WTC11 (cell line): ENCODE data around the gene SCUBE1.

ENCODE experiments used
- FOXK1 ChIP-seq: sonication (generic); formaldehyde crosslinking; IDR thresholded peaks from 2 replicates; pipeline ENCODE4 v1.8.0; 2022; ENCODE audit warnings: mild to moderate bottlenecking, moderate library complexity, missing genetic modification reagents
- NFYB ChIP-seq: sonication (generic); formaldehyde crosslinking; conservative IDR thresholded peaks from 2 replicates; pipeline ENCODE4 v1.8.0; 2022; ENCODE audit warnings: low read depth, missing genetic modification reagents
- NR1H2 ChIP-seq: sonication (generic); formaldehyde crosslinking; IDR thresholded peaks from 2 replicates; pipeline ENCODE4 v1.9.0; 2021; ENCODE audit warnings: mild to moderate bottlenecking, moderate library complexity, missing genetic modification reagents
- TEAD1 ChIP-seq: sonication (generic); formaldehyde crosslinking; IDR thresholded peaks from 2 replicates; pipeline ENCODE4 v1.8.0; 2022; ENCODE audit warnings: mild to moderate bottlenecking, missing genetic modification reagents
- TF ChIP-seq, protein P1 (sequence below): fragments of 250-450 bp; sonication (Bioruptor Pico); IDR thresholded peaks from 2 replicates; pipeline ENCODE4 v1.8.0; 2021; ENCODE audit warnings: mild to moderate bottlenecking
- TF ChIP-seq, protein P2 (sequence below): sonication (generic); formaldehyde crosslinking; IDR thresholded peaks from 2 replicates; pipeline ENCODE4 v1.8.1; 2022; ENCODE audit warnings: low read depth, mild to moderate bottlenecking, moderate library complexity, missing genetic modification reagents, borderline replicate concordance
- TF ChIP-seq, protein P3 (sequence below): fragments of 200-600 bp; IDR thresholded peaks from 2 replicates; pipeline ENCODE4 v1.8.0; 2022; ENCODE audit warnings: antibody characterized with exemption
- TF ChIP-seq, protein P4 (sequence below): sonication (generic); formaldehyde crosslinking; IDR thresholded peaks from 2 replicates; pipeline ENCODE4 v1.8.1; 2022; ENCODE audit warnings: low read depth, missing genetic modification reagents, borderline replicate concordance
- TF ChIP-seq, protein P5 (sequence below): fragments of 250-450 bp; sonication (Bioruptor Pico); IDR thresholded peaks from 2 replicates; pipeline ENCODE4 v1.9.0; 2021; ENCODE audit warnings: mild to moderate bottlenecking, borderline replicate concordance

DNA sequence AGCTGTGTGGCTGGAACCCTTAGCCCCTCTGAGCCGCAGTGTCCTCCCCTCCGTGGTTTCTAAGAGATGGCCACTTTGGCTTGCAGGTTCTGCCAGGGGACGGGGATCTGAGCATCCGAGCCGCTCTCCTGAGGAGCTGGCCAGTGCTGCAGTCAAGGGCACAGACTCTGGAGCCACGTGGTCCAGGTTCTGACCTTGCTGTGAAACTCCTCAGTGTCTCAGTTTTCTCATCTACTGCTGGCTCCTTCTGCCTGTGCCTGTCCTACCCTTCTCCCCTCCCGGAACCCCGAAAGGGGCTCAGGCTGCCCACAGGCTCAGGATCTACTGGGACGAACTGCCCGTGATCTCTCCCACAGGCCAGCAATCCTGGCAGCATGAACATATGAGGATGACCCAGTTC is 90.9 kb downstream of the SCUBE1 start:
- TF ChIP-seq, protein P1, sequence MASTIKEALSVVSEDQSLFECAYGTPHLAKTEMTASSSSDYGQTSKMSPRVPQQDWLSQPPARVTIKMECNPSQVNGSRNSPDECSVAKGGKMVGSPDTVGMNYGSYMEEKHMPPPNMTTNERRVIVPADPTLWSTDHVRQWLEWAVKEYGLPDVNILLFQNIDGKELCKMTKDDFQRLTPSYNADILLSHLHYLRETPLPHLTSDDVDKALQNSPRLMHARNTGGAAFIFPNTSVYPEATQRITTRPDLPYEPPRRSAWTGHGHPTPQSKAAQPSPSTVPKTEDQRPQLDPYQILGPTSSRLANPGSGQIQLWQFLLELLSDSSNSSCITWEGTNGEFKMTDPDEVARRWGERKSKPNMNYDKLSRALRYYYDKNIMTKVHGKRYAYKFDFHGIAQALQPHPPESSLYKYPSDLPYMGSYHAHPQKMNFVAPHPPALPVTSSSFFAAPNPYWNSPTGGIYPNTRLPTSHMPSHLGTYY (CRISPR knock-in tag) = no peak
- TF ChIP-seq, protein P2, sequence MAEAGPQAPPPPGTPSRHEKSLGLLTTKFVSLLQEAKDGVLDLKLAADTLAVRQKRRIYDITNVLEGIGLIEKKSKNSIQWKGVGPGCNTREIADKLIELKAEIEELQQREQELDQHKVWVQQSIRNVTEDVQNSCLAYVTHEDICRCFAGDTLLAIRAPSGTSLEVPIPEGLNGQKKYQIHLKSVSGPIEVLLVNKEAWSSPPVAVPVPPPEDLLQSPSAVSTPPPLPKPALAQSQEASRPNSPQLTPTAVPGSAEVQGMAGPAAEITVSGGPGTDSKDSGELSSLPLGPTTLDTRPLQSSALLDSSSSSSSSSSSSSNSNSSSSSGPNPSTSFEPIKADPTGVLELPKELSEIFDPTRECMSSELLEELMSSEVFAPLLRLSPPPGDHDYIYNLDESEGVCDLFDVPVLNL (CRISPR knock-in tag) = no peak
- TF ChIP-seq, protein P3, sequence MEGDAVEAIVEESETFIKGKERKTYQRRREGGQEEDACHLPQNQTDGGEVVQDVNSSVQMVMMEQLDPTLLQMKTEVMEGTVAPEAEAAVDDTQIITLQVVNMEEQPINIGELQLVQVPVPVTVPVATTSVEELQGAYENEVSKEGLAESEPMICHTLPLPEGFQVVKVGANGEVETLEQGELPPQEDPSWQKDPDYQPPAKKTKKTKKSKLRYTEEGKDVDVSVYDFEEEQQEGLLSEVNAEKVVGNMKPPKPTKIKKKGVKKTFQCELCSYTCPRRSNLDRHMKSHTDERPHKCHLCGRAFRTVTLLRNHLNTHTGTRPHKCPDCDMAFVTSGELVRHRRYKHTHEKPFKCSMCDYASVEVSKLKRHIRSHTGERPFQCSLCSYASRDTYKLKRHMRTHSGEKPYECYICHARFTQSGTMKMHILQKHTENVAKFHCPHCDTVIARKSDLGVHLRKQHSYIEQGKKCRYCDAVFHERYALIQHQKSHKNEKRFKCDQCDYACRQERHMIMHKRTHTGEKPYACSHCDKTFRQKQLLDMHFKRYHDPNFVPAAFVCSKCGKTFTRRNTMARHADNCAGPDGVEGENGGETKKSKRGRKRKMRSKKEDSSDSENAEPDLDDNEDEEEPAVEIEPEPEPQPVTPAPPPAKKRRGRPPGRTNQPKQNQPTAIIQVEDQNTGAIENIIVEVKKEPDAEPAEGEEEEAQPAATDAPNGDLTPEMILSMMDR = no peak
- TF ChIP-seq FOXK1 (CRISPR knock-in tag) = no peak
- TF ChIP-seq NFYB (CRISPR knock-in tag) = no peak
- TF ChIP-seq, protein P4, sequence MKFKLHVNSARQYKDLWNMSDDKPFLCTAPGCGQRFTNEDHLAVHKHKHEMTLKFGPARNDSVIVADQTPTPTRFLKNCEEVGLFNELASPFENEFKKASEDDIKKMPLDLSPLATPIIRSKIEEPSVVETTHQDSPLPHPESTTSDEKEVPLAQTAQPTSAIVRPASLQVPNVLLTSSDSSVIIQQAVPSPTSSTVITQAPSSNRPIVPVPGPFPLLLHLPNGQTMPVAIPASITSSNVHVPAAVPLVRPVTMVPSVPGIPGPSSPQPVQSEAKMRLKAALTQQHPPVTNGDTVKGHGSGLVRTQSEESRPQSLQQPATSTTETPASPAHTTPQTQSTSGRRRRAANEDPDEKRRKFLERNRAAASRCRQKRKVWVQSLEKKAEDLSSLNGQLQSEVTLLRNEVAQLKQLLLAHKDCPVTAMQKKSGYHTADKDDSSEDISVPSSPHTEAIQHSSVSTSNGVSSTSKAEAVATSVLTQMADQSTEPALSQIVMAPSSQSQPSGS = no peak
- TF ChIP-seq, protein P5, sequence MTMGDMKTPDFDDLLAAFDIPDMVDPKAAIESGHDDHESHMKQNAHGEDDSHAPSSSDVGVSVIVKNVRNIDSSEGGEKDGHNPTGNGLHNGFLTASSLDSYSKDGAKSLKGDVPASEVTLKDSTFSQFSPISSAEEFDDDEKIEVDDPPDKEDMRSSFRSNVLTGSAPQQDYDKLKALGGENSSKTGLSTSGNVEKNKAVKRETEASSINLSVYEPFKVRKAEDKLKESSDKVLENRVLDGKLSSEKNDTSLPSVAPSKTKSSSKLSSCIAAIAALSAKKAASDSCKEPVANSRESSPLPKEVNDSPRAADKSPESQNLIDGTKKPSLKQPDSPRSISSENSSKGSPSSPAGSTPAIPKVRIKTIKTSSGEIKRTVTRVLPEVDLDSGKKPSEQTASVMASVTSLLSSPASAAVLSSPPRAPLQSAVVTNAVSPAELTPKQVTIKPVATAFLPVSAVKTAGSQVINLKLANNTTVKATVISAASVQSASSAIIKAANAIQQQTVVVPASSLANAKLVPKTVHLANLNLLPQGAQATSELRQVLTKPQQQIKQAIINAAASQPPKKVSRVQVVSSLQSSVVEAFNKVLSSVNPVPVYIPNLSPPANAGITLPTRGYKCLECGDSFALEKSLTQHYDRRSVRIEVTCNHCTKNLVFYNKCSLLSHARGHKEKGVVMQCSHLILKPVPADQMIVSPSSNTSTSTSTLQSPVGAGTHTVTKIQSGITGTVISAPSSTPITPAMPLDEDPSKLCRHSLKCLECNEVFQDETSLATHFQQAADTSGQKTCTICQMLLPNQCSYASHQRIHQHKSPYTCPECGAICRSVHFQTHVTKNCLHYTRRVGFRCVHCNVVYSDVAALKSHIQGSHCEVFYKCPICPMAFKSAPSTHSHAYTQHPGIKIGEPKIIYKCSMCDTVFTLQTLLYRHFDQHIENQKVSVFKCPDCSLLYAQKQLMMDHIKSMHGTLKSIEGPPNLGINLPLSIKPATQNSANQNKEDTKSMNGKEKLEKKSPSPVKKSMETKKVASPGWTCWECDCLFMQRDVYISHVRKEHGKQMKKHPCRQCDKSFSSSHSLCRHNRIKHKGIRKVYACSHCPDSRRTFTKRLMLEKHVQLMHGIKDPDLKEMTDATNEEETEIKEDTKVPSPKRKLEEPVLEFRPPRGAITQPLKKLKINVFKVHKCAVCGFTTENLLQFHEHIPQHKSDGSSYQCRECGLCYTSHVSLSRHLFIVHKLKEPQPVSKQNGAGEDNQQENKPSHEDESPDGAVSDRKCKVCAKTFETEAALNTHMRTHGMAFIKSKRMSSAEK (CRISPR knock-in tag) = no peak
- TF ChIP-seq NR1H2 (CRISPR knock-in tag) = no peak
- TF ChIP-seq TEAD1 (CRISPR knock-in tag) = no peak
